Activated naive CD4-positive, alpha-beta T cell treated with anti-CD3 and anti-CD28 coated beads, Interleukin-2, amount 10 ng/mL, durations not matched to agents 7 days and 5 days (primary cell): ENCODE data around the gene ADAM17.
"Not testable (repeated sequence)": the region's sequence is repeated elsewhere in the genome, so short reads cannot be mapped to it uniquely, and the experiment has no call there.

Experiments used
- CTCF ChIA-PET: fragments of 350-600 bp; sonication (Branson Sonifier 250); formaldehyde crosslinking; loops from one replicate; lab custom pipeline; 2021; ENCODE audit warnings: antibody characterized with exemption; lab: Charles Lee
- DNase-seq: peaks from one replicate; pipeline ENCODE4 v3.0.0-alpha.2; 2020
- H3K27ac Mint-ChIP-seq: one replicate; pipeline ENCODE4 v1.8.0; 2021; ENCODE audit warnings: mild to moderate bottlenecking, moderate library complexity, mixed read lengths
- H3K27me3 Mint-ChIP-seq: one replicate; pipeline ENCODE4 v1.8.0; 2021; ENCODE audit warnings: mild to moderate bottlenecking, mixed read lengths
- H3K36me3 Mint-ChIP-seq: one replicate; pipeline ENCODE4 v1.8.0; 2021; ENCODE audit warnings: mixed read lengths
- H3K4me1 Mint-ChIP-seq: one replicate; pipeline ENCODE4 v1.8.0; 2021; ENCODE audit warnings: mixed read lengths
- H3K4me3 Mint-ChIP-seq: one replicate; pipeline ENCODE4 v1.8.0; 2021; ENCODE audit warnings: mild to moderate bottlenecking, moderate library complexity, mixed read lengths
- H3K9me3 Mint-ChIP-seq: one replicate; pipeline ENCODE4 v1.8.0; 2021; ENCODE audit warnings: mixed read lengths

The ADAM17 gene

DNA sequence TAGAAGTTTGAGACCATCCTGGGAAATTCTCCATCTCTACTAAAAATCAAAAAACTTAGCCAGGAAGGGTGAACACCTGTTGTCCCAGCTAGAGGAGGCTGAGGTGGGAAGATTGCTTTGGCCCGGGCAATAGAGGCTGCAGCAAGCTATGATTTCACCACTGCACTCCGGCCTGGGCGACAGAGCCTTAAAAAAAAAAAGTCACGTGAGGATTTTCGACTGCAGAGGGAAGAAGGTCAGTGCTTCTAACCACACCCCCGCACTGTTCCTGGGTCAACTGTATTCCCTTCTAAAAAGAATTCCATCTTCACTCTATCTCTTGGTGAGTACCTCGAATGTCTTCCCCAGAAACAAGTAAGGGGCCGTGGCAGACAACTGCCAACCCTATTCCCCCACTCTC lies 31.3 kb downstream of the ADAM17 start:
- Mint-ChIP-seq H3K4me3 (no peak overlapping the region), H3K36me3 (peaks cover 56% of the 10 kb centered on the region)
- CTCF ChIA-PET = no interaction called here

DNA sequence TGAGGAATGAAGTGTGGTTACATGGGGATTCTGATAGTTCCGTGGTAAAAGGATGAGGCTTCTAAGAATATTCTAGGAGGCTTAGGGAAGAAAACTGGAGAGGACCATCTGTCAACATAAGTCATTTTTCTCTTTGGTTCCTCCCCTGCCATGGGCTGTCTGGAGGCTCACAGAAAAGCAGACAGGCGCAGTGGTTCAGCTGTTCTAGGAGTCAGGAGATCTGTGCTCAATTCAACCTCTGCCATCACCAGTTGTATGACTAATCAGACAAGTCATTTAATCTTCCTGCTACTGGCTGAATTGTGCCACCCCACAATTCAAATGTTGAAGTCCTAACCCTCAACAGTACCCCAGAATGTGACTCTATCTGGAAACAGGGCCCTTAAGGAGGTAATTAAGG lies 36.4 kb downstream of the ADAM17 start:
- CTCF ChIA-PET = interaction anchor here (1.5 kb wide), 1 partner anchor 36 kb away, joined by 4 read pairs; the partner anchor contains the start of gene ADAM17
- no peak overlapping the region for H3K27ac Mint-ChIP-seq
- no peaks in the 10 kb centered on the region for H3K9me3 Mint-ChIP-seq
- DNase-seq = no peak
- peaks cover 41% of the 10 kb centered on the region for H3K36me3 Mint-ChIP-seq
- no peak overlapping the region for H3K4me3 Mint-ChIP-seq
- no peaks in the 10 kb centered on the region for H3K4me1 Mint-ChIP-seq
- no peaks in the 10 kb centered on the region for H3K27me3 Mint-ChIP-seq

More for the DNA sequence above, 31.3 kb downstream of the ADAM17 start:
- Mint-ChIP-seq H3K27me3 (no peaks in the 10 kb centered on the region), H3K27ac (no peak overlapping the region), H3K9me3 (no peaks in the 10 kb centered on the region), H3K4me1 (no peaks in the 10 kb centered on the region)
- DNase-seq = no peak

DNA sequence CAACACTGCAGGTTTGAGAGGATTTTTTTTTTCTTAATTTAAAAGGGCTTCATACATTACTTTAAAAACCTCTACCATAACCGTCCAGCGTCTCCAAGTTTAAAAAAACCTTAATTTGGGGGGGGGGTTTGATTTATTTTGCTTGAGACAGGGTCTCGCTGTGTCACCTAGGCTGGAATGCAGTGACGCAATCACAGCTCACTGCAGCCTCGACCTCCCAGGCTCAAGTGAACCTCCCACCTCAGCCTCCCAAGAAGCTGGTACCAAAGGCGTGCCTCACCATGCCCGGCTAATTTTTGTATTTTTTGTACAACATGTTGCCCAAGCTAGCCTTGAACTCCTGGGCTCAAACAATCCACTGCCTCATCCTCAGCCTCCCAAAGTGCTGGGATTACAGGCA lies 36.9 kb downstream of the ADAM17 start:
- no peaks in the 10 kb centered on the region for H3K27me3 Mint-ChIP-seq
- DNase-seq = no peak
- no peak overlapping the region for H3K27ac Mint-ChIP-seq
- CTCF ChIA-PET = interaction anchor here (1.5 kb wide), 1 partner anchor 37 kb away, joined by 4 read pairs; the partner anchor contains the start of gene ADAM17
- H3K4me3 Mint-ChIP-seq = no peak overlapping the region
- peaks cover 41% of the 10 kb centered on the region for H3K36me3 Mint-ChIP-seq
- H3K4me1 Mint-ChIP-seq = no peaks in the 10 kb centered on the region
- H3K9me3 Mint-ChIP-seq = no peaks in the 10 kb centered on the region

DNA sequence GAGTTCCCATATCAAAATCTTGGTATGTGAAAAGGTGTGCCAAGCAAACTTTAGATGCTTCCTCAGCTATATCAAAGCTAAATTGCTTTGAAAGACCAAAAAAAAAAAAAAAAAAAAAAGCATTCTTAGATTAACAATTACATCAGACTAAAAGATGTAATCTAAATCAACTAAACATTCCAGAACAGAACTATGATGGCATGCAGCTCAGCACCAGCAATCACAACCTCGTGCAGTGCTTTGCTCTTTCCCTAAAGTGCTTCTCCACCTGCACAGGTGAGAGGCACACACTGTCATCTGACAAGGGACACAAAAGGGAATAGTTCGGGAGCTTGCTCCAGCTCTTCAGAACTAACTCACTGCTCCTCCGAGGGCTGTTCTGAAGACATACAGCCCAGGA lies 37.5 kb downstream of the ADAM17 start:
- peaks cover 42% of the 10 kb centered on the region for H3K36me3 Mint-ChIP-seq
- no peaks in the 10 kb centered on the region for H3K27me3 Mint-ChIP-seq
- CTCF ChIA-PET = interaction anchor here (1.2 to 1.5 kb wide), 2 partner anchors 22 to 37 kb away, joined by 3 to 4 read pairs; partner anchors contain the start of gene ADAM17
- H3K27ac Mint-ChIP-seq = no peak overlapping the region
- no peaks in the 10 kb centered on the region for H3K9me3 Mint-ChIP-seq
- no peak overlapping the region for H3K4me3 Mint-ChIP-seq
- no peak for DNase-seq
- H3K4me1 Mint-ChIP-seq = no peaks in the 10 kb centered on the region

DNA sequence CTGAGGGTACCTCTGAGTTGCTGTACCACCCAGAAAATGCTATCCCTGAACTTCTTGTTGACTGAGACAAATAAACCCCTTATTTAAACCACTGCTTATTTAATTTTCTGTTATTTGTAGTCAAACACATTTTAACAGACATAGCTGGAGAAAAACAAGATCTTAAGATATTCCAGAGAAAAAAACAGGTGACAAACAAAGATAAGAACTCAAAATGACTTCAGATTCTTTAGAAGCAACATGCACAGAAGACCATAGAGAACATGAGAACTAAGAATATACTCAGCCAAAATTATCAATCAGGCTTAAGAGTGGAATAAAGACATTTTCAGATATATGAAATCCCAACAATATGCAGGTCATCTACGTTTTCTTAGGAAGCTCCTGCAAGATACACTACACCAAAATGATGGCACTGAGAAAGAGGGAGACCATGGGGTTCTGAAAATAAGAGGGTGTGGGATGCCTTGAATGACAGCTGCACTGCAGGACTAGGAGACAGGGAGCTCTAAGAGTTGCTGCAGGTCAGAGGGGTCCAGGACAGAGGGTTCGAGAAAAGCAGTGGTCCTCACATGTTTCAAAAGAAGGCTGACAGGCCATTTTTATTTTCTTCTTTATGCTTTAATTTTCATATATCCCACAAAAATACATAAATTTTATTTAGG lies 38.4 kb downstream of the ADAM17 start:
- Mint-ChIP-seq H3K27me3 (no peaks in the 10 kb centered on the region), H3K4me1 (no peaks in the 10 kb centered on the region), H3K9me3 (no peaks in the 10 kb centered on the region), H3K36me3 (peaks cover 48% of the 10 kb centered on the region), H3K27ac (no peak overlapping the region), H3K4me3 (no peak overlapping the region)
- no peak for DNase-seq
- CTCF ChIA-PET = interaction anchor here (1.2 kb wide), 1 partner anchor 23 kb away, joined by 3 read pairs; no protein-coding TSS in a partner anchor

DNA sequence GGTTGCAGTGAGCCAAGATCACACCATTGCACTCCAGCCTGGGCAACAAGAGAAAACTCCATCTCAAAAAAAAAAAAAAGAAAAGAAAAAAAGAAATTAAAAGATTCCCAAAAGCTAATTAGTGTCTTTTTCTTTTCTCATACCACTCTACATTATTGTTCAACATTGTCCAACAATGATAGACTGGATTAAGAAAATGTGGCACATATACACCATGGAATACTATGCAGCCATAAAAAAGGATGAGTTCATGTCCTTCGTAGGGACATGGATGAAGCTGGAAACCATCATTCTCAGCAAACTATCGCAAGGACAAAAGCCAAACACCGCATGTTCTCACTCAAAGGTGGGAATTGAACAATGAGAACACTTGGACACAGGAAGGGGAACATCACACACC lies 41.7 kb downstream of the ADAM17 start:
- H3K27ac Mint-ChIP-seq, H3K4me1 Mint-ChIP-seq, H3K27me3 Mint-ChIP-seq, DNase-seq, H3K9me3 Mint-ChIP-seq, CTCF ChIA-PET, H3K4me3 Mint-ChIP-seq: not testable (repeated sequence)
- peaks cover 37% of the 10 kb centered on the region for H3K36me3 Mint-ChIP-seq

DNA sequence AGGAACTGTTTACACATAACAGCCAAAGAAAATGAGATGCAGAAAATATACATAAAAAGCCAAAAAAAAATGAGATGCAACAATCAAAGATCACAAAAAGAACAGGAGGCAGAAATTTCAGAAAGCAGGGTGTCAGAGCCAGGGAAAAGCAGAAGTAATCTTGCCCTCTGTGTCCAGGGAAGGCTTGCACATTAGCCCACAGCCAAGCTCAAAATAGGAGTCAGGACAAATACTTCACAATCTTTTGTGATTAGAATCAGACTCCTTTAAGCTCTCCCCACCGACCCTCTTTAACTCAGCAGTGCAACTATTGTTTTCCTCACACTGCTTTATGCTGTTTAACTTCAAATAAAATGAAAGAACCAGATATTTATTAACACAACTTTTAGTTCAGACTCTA lies 46.7 kb downstream of the ADAM17 start:
- DNase-seq = no peak
- no peaks in the 10 kb centered on the region for H3K4me1 Mint-ChIP-seq
- no peak overlapping the region for H3K27ac Mint-ChIP-seq
- CTCF ChIA-PET = no interaction called here
- no peak overlapping the region for H3K4me3 Mint-ChIP-seq
- H3K36me3 Mint-ChIP-seq = peaks cover 48% of the 10 kb centered on the region
- no peaks in the 10 kb centered on the region for H3K27me3 Mint-ChIP-seq
- no peaks in the 10 kb centered on the region for H3K9me3 Mint-ChIP-seq

DNA sequence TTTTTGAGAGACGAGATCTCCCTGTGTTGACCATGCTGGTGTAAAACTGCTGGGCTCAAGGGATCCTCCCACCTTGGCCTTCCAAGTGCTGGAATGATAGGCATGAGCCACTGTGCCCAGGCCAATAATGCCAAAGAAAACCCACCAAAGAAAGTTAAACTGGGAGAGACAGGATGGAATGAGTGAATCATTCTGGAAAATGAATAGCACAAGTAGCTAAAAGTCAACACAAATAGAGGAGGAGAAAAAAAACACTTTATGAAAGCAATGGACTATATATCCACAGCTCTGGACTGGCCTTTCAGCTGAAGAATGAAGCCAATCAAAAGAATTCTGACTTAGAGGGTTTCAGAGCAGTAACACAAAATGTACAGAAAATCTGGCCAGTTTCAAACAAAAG lies 57.4 kb downstream of the ADAM17 start:
- Mint-ChIP-seq H3K4me3 (no peak overlapping the region), H3K4me1 (peaks cover 4% of the 10 kb centered on the region), H3K9me3 (no peaks in the 10 kb centered on the region), H3K27me3 (no peaks in the 10 kb centered on the region), H3K27ac (no peak overlapping the region), H3K36me3 (peaks cover 58% of the 10 kb centered on the region)
- CTCF ChIA-PET = no interaction called here
- DNase-seq = no peak

DNA sequence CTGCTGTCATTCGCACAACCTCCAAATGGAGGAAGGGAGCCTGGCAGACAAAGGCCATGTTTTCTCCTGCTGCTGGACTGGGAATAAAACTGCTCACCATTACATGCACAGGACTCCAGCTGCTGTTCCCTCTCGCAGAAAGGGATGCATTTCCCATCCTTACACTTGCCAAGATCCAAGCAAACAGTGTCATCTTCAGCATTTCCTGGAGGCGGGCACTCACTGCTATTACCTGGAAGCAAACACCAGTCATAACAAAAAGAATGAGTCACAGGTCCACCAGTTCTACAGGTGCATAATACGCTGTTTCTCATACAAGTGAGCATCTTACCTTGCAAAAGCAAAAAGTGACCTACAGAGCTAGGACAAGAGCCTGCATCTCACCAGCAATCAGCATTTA lies 58.6 kb downstream of the ADAM17 start:
- peaks cover 4% of the 10 kb centered on the region for H3K4me1 Mint-ChIP-seq
- H3K4me3 Mint-ChIP-seq = no peak overlapping the region
- H3K27ac Mint-ChIP-seq = peak overlapping the region; percentile 30
- peaks cover 59% of the 10 kb centered on the region for H3K36me3 Mint-ChIP-seq
- no peaks in the 10 kb centered on the region for H3K27me3 Mint-ChIP-seq
- no peaks in the 10 kb centered on the region for H3K9me3 Mint-ChIP-seq
- no peak for DNase-seq
- CTCF ChIA-PET = no interaction called here

DNA sequence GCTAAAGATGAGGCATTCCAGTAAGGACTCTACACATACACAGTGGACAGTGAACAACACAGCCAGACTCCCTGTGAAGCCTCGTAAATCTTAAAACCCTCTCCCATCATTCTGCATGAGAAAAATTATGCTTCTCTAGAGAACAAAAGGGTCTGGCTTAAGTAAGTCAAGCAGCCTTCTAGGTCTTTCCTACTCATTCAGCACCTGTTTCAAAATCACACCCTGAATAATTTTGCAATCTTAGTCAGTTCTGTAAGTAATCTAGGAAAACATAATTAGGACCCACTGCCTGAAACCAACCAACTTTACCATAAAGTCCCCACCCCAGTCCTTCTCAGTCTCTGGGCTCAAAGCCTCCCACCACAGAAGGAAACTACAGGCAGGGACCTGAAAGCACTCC lies 61.5 kb downstream of the ADAM17 start:
- DNase-seq = no peak
- CTCF ChIA-PET = no interaction called here
- no peak overlapping the region for H3K27ac Mint-ChIP-seq
- H3K36me3 Mint-ChIP-seq = peaks cover 64% of the 10 kb centered on the region
- no peaks in the 10 kb centered on the region for H3K9me3 Mint-ChIP-seq
- H3K27me3 Mint-ChIP-seq = no peaks in the 10 kb centered on the region
- H3K4me3 Mint-ChIP-seq = no peak overlapping the region
- H3K4me1 Mint-ChIP-seq = peaks cover 10% of the 10 kb centered on the region

DNA sequence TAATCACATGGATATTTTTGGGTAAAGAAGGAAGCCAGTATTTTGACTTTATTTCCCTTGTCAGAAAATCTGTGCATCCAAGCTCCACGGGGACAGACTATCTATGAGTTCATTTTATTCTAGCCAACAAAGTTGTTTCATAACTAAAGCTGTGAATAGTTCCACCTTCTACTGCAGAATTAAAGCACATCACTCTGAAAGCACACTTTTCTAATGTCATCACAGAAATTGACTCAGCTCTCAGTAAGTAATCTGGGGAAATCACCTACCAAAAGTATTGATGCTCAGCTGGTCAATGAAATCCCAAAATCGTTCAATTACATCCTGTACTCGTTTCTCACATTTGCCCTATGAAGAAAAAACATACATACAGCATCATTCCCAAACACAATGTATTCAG lies 62.2 kb downstream of the ADAM17 start:
- H3K36me3 Mint-ChIP-seq = peaks cover 70% of the 10 kb centered on the region
- CTCF ChIA-PET = interaction anchor here (0.8 kb wide), 1 partner anchor 10 kb away, joined by 3 read pairs; no protein-coding TSS in a partner anchor
- no peak overlapping the region for H3K4me3 Mint-ChIP-seq
- DNase-seq = no peak
- peaks cover 10% of the 10 kb centered on the region for H3K4me1 Mint-ChIP-seq
- no peak overlapping the region for H3K27ac Mint-ChIP-seq
- no peaks in the 10 kb centered on the region for H3K9me3 Mint-ChIP-seq
- H3K27me3 Mint-ChIP-seq = no peaks in the 10 kb centered on the region

DNA sequence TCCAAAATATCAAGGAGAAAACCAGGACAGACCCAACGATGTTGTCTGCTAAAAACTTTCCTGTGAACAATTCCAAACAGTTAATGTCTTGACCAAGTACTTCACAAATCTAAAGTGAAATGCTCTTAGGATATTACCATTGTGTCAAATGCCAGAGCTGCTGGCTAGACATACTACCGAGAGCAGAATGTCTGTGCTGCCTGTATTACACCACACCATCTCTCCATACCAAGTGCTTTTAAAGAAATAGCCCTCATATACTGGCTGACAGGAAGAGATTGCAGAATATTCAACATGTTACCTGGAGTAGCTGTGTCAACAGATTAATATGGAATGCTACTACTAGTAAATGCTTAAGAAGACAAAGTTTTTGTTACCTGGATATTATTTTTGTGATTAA lies 62.7 kb downstream of the ADAM17 start:
- no peaks in the 10 kb centered on the region for H3K27me3 Mint-ChIP-seq
- no peak for DNase-seq
- H3K36me3 Mint-ChIP-seq = peaks cover 69% of the 10 kb centered on the region
- H3K4me1 Mint-ChIP-seq = peaks cover 10% of the 10 kb centered on the region
- CTCF ChIA-PET = interaction anchor here (0.8 kb wide), 1 partner anchor 9 kb away, joined by 3 read pairs; no protein-coding TSS in a partner anchor
- no peaks in the 10 kb centered on the region for H3K9me3 Mint-ChIP-seq
- no peak overlapping the region for H3K27ac Mint-ChIP-seq
- H3K4me3 Mint-ChIP-seq = no peak overlapping the region

DNA sequence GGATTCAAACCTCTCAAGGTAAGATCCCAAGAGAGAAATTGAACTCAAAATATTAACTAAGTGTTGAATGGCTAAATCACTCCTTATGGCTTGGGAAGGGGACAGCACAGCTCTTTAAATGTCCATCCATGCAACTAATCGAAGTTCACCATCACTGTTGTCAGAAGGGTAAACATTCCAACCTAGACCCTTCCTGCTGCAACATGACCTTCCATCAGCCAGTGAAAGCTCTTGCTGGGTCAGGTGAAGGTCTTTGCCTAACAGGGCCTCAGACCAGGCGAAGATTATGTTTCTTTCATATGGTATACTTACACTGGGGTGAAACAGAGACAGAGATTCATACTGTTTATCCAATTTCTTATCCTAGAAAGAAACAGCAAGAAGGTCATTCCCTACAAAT lies 64.8 kb downstream of the ADAM17 start:
- DNase-seq = no peak
- Mint-ChIP-seq H3K4me1 (peaks cover 6% of the 10 kb centered on the region), H3K36me3 (peaks cover 69% of the 10 kb centered on the region), H3K9me3 (no peaks in the 10 kb centered on the region), H3K4me3 (no peak overlapping the region), H3K27ac (no peak overlapping the region), H3K27me3 (no peaks in the 10 kb centered on the region)
- CTCF ChIA-PET = no interaction called here

DNA sequence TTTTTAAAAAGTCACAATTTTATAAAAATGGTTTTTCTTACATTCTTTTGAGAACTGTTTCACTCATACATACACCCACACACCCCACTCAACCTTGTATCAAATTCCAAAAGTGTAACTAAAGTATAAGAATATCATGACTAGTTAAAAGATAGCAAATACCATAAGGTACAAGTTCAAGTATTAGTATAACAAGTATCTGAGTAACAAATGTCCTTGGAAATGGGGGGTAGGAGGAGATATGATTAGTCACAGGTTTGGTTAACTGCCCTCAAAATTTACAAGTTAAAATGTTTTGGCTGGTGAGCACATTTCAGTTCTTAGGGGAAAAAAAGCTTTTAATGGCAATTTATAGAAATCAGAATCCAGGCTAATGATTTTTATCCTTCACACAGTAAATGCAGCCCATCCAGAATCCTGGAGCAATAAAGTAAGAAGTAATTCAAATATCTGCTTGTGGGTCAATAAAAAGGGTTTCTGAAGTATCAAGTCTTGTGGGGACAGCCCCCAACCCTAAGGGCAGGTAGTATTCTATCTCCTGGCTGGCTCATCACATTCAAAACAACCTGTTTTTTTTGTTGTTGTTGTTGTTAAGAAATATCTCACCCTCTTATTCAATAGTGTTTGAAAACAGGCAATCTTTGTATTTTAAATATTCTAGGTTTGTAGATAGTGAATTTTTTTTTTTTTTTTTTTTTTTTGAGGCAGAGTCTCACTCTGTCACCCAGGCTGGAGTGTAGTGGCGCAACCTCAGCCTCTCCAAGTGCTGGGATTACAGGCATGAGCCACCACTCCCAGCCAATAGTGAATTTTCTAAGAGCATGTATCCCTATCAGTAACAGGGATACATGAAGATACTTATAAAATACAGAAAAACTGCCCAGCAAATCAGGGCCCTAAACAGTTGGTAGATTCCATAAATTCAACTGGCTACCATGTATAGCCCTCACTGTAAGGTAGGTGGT lies 66.8 kb downstream of the ADAM17 start:
- DNase-seq = no peak
- CTCF ChIA-PET = interaction anchor here (1.7 kb wide), 1 partner anchor 283 kb away, joined by 3 read pairs; no protein-coding TSS in a partner anchor
- H3K36me3 Mint-ChIP-seq = peaks cover 73% of the 10 kb centered on the region
- H3K27me3 Mint-ChIP-seq = no peaks in the 10 kb centered on the region
- peaks cover 6% of the 10 kb centered on the region for H3K4me1 Mint-ChIP-seq
- no peak overlapping the region for H3K4me3 Mint-ChIP-seq
- no peak overlapping the region for H3K27ac Mint-ChIP-seq
- no peaks in the 10 kb centered on the region for H3K9me3 Mint-ChIP-seq
